ENCODE results near the gene NUP42. TPM values are rescaled to one million over a fixed set of nuclear protein-coding genes. Genes with fewer than 3 reads are reported as not detected.

Gene NUP42
- total RNA-seq, 1 donor from 2014 or later = 38.4 TPM

- H3K27me3 Mint-ChIP-seq = no peaks in the 10 kb centered on the region
- H3K9me3 Mint-ChIP-seq = no peaks in the 10 kb centered on the region
- H3K27ac Mint-ChIP-seq = no peak overlapping the region
- no peak overlapping the region for H3K4me3 Mint-ChIP-seq
- peaks cover 7% of the 10 kb centered on the region for H3K36me3 Mint-ChIP-seq
- no peaks in the 10 kb centered on the region for H3K4me1 Mint-ChIP-seq (ENCODE audit: unreplicated experiment)
- no peak for TF ChIP-seq CTCF (conservative IDR thresholded peaks at IDR 0.05)
- DNase-seq (ENCODE audit: extremely low spot score, unreplicated experiment) = no peak
These were observed 23.3 kb upstream of the NUP42 start for GRCh38 chr7:23158546-23158945.

GRCh38 chr7:23161482-23161881, 20.4 kb upstream of the NUP42 start:
- TF ChIP-seq CTCF (conservative IDR thresholded peaks at IDR 0.05) = no peak
- peaks cover 4% of the 10 kb centered on the region for H3K36me3 Mint-ChIP-seq
- no peaks in the 10 kb centered on the region for H3K9me3 Mint-ChIP-seq
- no peak overlapping the region for H3K27ac Mint-ChIP-seq
- no peak for DNase-seq (ENCODE audit: extremely low spot score, unreplicated experiment)
- no peaks in the 10 kb centered on the region for H3K27me3 Mint-ChIP-seq
- H3K4me3 Mint-ChIP-seq = no peak overlapping the region
- no peaks in the 10 kb centered on the region for H3K4me1 Mint-ChIP-seq (ENCODE audit: unreplicated experiment)

- Mint-ChIP-seq H3K27ac (no peak overlapping the region), H3K4me1 (ENCODE audit: unreplicated experiment) (no peaks in the 10 kb centered on the region), H3K36me3 (peaks cover 2% of the 10 kb centered on the region), H3K4me3 (no peak overlapping the region), H3K9me3 (no peaks in the 10 kb centered on the region), H3K27me3 (no peaks in the 10 kb centered on the region)
- DNase-seq (ENCODE audit: extremely low spot score, unreplicated experiment) = no peak
- no peak for TF ChIP-seq CTCF (conservative IDR thresholded peaks at IDR 0.05)
These were observed 17.0 kb upstream of the NUP42 start for GRCh38 chr7:23164846-23165245.

- H3K36me3 Mint-ChIP-seq = no peaks in the 10 kb centered on the region
- H3K27ac Mint-ChIP-seq = no peak overlapping the region
- no peaks in the 10 kb centered on the region for H3K27me3 Mint-ChIP-seq
- TF ChIP-seq CTCF (conservative IDR thresholded peaks at IDR 0.05) = no peak
- DNase-seq (ENCODE audit: extremely low spot score, unreplicated experiment) = no peak
- no peak overlapping the region for H3K4me3 Mint-ChIP-seq
- no peaks in the 10 kb centered on the region for H3K4me1 Mint-ChIP-seq (ENCODE audit: unreplicated experiment)
- no peaks in the 10 kb centered on the region for H3K9me3 Mint-ChIP-seq
These were observed 16.5 kb upstream of the NUP42 start for GRCh38 chr7:23165316-23165715.

- H3K4me3 Mint-ChIP-seq = no peak overlapping the region
- DNase-seq (ENCODE audit: extremely low spot score, unreplicated experiment) = no peak
- TF ChIP-seq CTCF (conservative IDR thresholded peaks at IDR 0.05) = no peak
- H3K4me1 Mint-ChIP-seq (ENCODE audit: unreplicated experiment) = no peaks in the 10 kb centered on the region
- H3K27me3 Mint-ChIP-seq = no peaks in the 10 kb centered on the region
- no peak overlapping the region for H3K27ac Mint-ChIP-seq
- no peaks in the 10 kb centered on the region for H3K36me3 Mint-ChIP-seq
- no peaks in the 10 kb centered on the region for H3K9me3 Mint-ChIP-seq
These were observed 14.2 kb upstream of the NUP42 start for GRCh38 chr7:23167691-23168090.

Measured in type B pancreatic cell (in vitro differentiated cells).